HepG2 (cell line): ENCODE measurements around the gene ARAP1. TPM values are rescaled to one million over a fixed set of nuclear protein-coding genes. Genes with fewer than 3 reads are reported as not detected.

Source experiments
- ATAC-seq: fragments of 200-7000 bp; cut with Tn5 transposase; 3 replicates; pipeline ENCODE4 v1.9.1; 2020; ENCODE audit warnings: mild to moderate bottlenecking, moderate library complexity
- BruUV-seq: library from RNA; stranded (reverse); fragments of 400-500 nt; replicated peaks from 2 replicates; lab custom pipeline; 2021; lab: Mats Ljungman, UMichigan
- CTCF ChIA-PET: fragments of 300-600 bp; formaldehyde crosslinking; extraction: SDS; loops from one replicate; lab custom pipeline; 2021; ENCODE audit warnings: low total read pairs, inconsistent platforms, low intra/inter-chr PET ratio; lab: Yijun Ruan, JAX
- POLR2A ChIA-PET: fragments of 350-600 bp; sonication (Branson Sonifier 250); formaldehyde crosslinking; loops from one replicate; lab custom pipeline; 2020; ENCODE audit warnings: antibody characterized with exemption, inconsistent platforms; lab: Yijun Ruan, JAX
- DNase-seq: peaks from one replicate; pipeline ENCODE4 v3.0.0-alpha.2; 2015; ENCODE audit warnings: low spot score
- FAIRE-seq: peaks from 3 replicates; lab custom pipeline; 2011; peaks lifted over from hg19 to GRCh38; lab: Jason Lieb, UNC
- H2AFZ ChIP-seq: one replicate; pipeline ENCODE4 v1.6.1; 2011; ENCODE audit warnings: low read length, inconsistent platforms
- H3K27ac ChIP-seq: fragments of 300-600 bp; 3 replicates; pipeline ENCODE4 v1.8.0; 2011; ENCODE audit warnings: mixed run types, mild to moderate bottlenecking, mixed read lengths, low read length, inconsistent platforms; ENCODE audit not compliant: insufficient read depth; ENCODE audit errors: extremely low read length
- H3K27me3 ChIP-seq, 2 experiments: fragments of 200-600 bp in 1 of 2; 2 replicates in 1 of 2; 3 replicates in 1 of 2; pipeline versions ENCODE4 v1.6.0 to v1.8.0; 2011; ENCODE audit warnings: low read length in 2 of 2, mild to moderate bottlenecking in 2 of 2, moderate library complexity in 2 of 2, inconsistent platforms in 1 of 2; ENCODE audit not compliant: insufficient read depth in 2 of 2, control insufficient read depth in 1 of 2
- H3K36me3 ChIP-seq, 2 experiments: fragments of 200-600 bp in 1 of 2; replicated peaks in 1 of 2; 2 replicates in 1 of 2; 3 replicates in 1 of 2; pipeline versions ENCODE4 v1.5.1 to v1.8.0; 2011; ENCODE audit warnings: low read length in 2 of 2, inconsistent platforms in 1 of 2; ENCODE audit not compliant: insufficient read depth in 2 of 2, control insufficient read depth in 1 of 2
- H3K4me1 ChIP-seq: 2 replicates; pipeline ENCODE4 v1.5.1; 2012; ENCODE audit warnings: low read length, inconsistent platforms; ENCODE audit not compliant: insufficient read depth
- H3K4me2 ChIP-seq: 2 replicates; pipeline ENCODE4 v1.6.0; 2011; ENCODE audit warnings: low read depth, low read length, inconsistent platforms
- H3K4me3 ChIP-seq, 3 experiments: fragments of 200-600 bp in 1 of 3; sonication (generic), shearing (Covaris generic) in 1 of 3; replicated peaks in 1 of 3; 2 replicates each; pipeline ENCODE4 v1.5.1; 2011 to 2016; ENCODE audit warnings: low read length in 3 of 3, inconsistent platforms in 2 of 3, low read depth in 2 of 3, mild to moderate bottlenecking in 2 of 3, control low read depth in 1 of 3, mixed read lengths in 1 of 3; ENCODE audit not compliant: insufficient read depth in 1 of 3
- H3K79me2 ChIP-seq: one replicate; pipeline ENCODE4 v1.6.1; 2011; ENCODE audit warnings: low read length, inconsistent platforms; ENCODE audit not compliant: insufficient read depth
- H3K9ac ChIP-seq: 2 replicates; pipeline ENCODE4 v1.6.0; 2011; ENCODE audit warnings: mild to moderate bottlenecking, low read depth, low read length, inconsistent platforms; ENCODE audit not compliant: insufficient read depth
- H3K9me3 ChIP-seq: 2 replicates; pipeline ENCODE4 v1.5.1; 2012; ENCODE audit warnings: mild to moderate bottlenecking, low read length
- H4K20me1 ChIP-seq: 2 replicates; pipeline ENCODE4 v1.6.0; 2011; ENCODE audit warnings: inconsistent platforms, mild to moderate bottlenecking, low read length, moderate library complexity; ENCODE audit not compliant: insufficient read depth
- CEBPB ChIP-seq: IDR thresholded peaks from 2 replicates; pipeline ENCODE4 v1.6.1; 2011; ENCODE audit warnings: low read depth, low read length, improper control_type of control experiment, borderline replicate concordance
- CEBPG ChIP-seq: IDR thresholded peaks from 2 replicates; pipeline ENCODE4 v1.6.1; 2016
- FOXA1 ChIP-seq, 2 experiments: fragments of 450-650 bp in 1 of 2; sonication (generic) in 1 of 2; formaldehyde crosslinking in 1 of 2; IDR thresholded peaks; 2 replicates each; pipeline versions ENCODE4 v1.4.0 to v1.6.1; 2016 to 2020; ENCODE audit warnings: missing genetic modification reagents in 1 of 2
- FOXA3 ChIP-seq: IDR thresholded peaks from 2 replicates; pipeline ENCODE4 v1.6.1; 2016; ENCODE audit warnings: missing genetic modification reagents, missing compliant biosample characterization
- LBX2 ChIP-seq: sonication (generic); formaldehyde crosslinking; IDR thresholded peaks from 2 replicates; pipeline ENCODE4 v1.5.0; 2020; ENCODE audit warnings: missing genetic modification reagents, mild to moderate bottlenecking, borderline replicate concordance
- MXD1 ChIP-seq: sonication (generic); formaldehyde crosslinking; IDR thresholded peaks from 2 replicates; pipeline ENCODE4 v1.4.0; 2020; ENCODE audit warnings: mild to moderate bottlenecking, missing genetic modification reagents
- NONO ChIP-seq, 2 experiments: fragments of 450-650 bp in 1 of 2; sonication (generic) in 1 of 2; formaldehyde crosslinking in 1 of 2; IDR thresholded peaks in 1 of 2; conservative IDR thresholded peaks in 1 of 2; 2 replicates each; pipeline versions ENCODE4 v1.6.1 to v1.8.0; 2017 to 2022; ENCODE audit warnings: mild to moderate bottlenecking in 1 of 2, missing genetic modification reagents in 1 of 2, moderate library complexity in 1 of 2
- RFXANK ChIP-seq: IDR thresholded peaks from 2 replicates; pipeline ENCODE4 v1.6.1; 2016
- SAP130 ChIP-seq: IDR thresholded peaks from 2 replicates; pipeline ENCODE4 v1.6.1; 2016; ENCODE audit warnings: low read depth
- SP5 ChIP-seq: IDR thresholded peaks from 2 replicates; pipeline ENCODE4 v1.6.1; 2016; ENCODE audit warnings: low read depth, borderline replicate concordance
- ZBTB7A ChIP-seq: sonication (generic); formaldehyde crosslinking; IDR thresholded peaks from 2 replicates; pipeline ENCODE4 v1.8.0; 2022; ENCODE audit warnings: mild to moderate bottlenecking, missing genetic modification reagents
- ZNF205 ChIP-seq: IDR thresholded peaks from 2 replicates; pipeline ENCODE4 v1.6.1; 2018; ENCODE audit warnings: missing biosample characterization, missing genetic modification reagents
- ZNF343 ChIP-seq: sonication (generic); formaldehyde crosslinking; IDR thresholded peaks from 2 replicates; pipeline ENCODE4 v1.4.0; 2020; ENCODE audit warnings: mild to moderate bottlenecking, missing genetic modification reagents
- ZNF768 ChIP-seq: sonication (generic); formaldehyde crosslinking; IDR thresholded peaks from 2 replicates; pipeline ENCODE4 v1.4.0; 2020; ENCODE audit warnings: missing genetic modification reagents
- ZNF839 ChIP-seq: sonication (generic); formaldehyde crosslinking; IDR thresholded peaks from 2 replicates; pipeline ENCODE4 v1.4.0; 2020; ENCODE audit warnings: missing genetic modification reagents, mild to moderate bottlenecking, borderline replicate concordance
- WGBS: methylation state at CpG from one replicate; pipeline ENCODE4 v1.1.6; 2017; ENCODE audit warnings: low lambda C conversion rate; 5-methylcytosine and 5-hydroxymethylcytosine counted together
- in situ Hi-C: cut with HindIII; loops from 2 replicates; pipeline ENCODE4 v1.10.0; 2017; ENCODE audit warnings: low pct_unique_long_range_greater_than_20kb; ENCODE audit not compliant: extremely low pct_ligation_motif_present
- intact Hi-C: fragments of 100-400 bp; cut with micrococcal nuclease; formaldehyde crosslinking; loops from one replicate; pipeline ENCODE4 v1.10.0; 2022; ENCODE audit not compliant: unreplicated experiment
- polyA plus RNA-seq, 8 experiments: library from polyadenylated mRNA; depleted of rRNA in 3 of 8; stranded (reverse) in 7 of 8; unstranded in 1 of 8; fragments of >200 nt; fragmentation: Illumina TruSeq in 4 of 8; extraction: Trizol in 4 of 8; gene quantifications; 2 replicates each; pipeline versions ENCODE4 v1.2.1 to v1.2.3, GENCODE V29; 2011 to 2016; ENCODE audit warnings: low read depth in 4 of 8, missing spikeins in 1 of 8, mixed read lengths in 1 of 8; ENCODE audit not compliant: insufficient read depth in 1 of 8
- total RNA-seq, 5 experiments: library from RNA; depleted of rRNA; stranded (reverse); fragments of >200 nt; fragmentation: Illumina TruSeq; extraction: Trizol; gene quantifications; 2 replicates each; pipeline ENCODE4 v1.2.3, GENCODE V29; 2016; ENCODE audit warnings: low read depth in 1 of 5
- TF ChIP-seq, protein P1 (sequence below): sonication (generic); formaldehyde crosslinking; IDR thresholded peaks from 2 replicates; pipeline ENCODE4 v1.4.0; 2020; ENCODE audit warnings: missing genetic modification reagents, mild to moderate bottlenecking, borderline replicate concordance

Gene ARAP1
- total and polyA plus RNA-seq, 2 of the 13 experiments (the other 11 are each of a cell fraction or from before 2014, with no cell fraction given), result 43.2 to 55.5 TPM

DNA sequence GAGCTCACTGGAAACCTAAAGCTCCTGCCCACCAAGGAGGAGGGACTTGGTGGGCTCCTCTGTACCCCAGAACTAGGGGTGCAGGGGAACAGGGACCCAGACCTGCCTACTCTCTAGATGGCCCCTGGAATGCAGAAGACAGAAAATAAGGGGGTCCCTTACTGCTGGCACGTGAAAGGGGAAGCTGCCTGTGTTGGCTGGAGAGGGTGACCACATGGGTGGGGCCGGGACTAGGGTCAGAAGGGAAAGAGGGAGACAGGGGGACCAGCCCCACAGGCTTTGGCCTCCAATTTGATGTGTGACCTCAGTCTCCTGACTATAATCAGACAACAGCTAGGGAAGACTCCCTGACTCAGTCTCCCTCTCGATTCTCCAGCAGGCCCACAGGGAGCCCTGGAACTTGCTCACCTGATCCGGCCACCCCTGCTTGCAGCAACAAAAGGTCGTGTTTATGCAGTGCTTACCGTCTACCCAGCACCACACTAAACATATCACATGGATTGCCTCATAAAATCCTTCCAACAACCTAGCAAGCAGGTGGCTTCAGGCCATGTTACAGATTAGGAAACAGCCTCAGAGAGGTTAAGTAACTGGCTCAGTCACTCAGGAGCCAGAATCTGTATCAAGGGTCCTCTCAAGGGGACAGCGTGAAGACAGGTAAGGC is 10.2 kb downstream of the ARAP1 start:
- peak; percentile 20 for ATAC-seq

DNA sequence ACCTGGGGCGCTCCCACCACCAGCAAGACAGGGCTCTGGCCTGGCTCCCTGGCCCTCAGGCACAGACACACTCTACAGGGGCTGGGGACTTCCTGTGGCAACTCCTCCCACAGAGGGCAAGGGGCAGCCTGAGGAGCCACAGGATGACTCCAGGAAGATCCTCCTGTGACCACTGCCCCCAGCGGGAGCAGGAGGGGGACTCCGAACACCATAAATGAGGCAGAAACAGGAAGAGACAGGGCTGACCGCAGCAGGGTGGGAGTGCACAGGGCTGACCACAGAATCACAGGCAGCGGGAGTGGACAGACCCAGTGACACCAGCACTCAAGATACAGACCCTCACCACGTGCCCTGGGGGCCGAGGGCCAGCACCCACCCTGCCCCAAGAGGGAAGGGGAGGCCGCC is 10.8 kb downstream of the ARAP1 start:
- Histone ChIP-seq H4K20me1 (peaks cover 3% of the 10 kb centered on the region; the same call in 1 of the 2 replicates), H3K4me1 (peaks cover 71% of the 10 kb centered on the region), H3K79me2 (peaks cover 89% of the 10 kb centered on the region), H3K27ac (peak overlapping the region; percentile 59), H3K27me3 (no peaks in the 10 kb centered on the region), H3K4me3 (peak overlapping the region in 1 of 3 experiments; percentile 37; a peak in 2 of 6 replicates), H3K4me2 (peak overlapping the region; percentile 56), H3K36me3 (peaks cover 5 to 40% of the 10 kb centered on the region in 2 experiments; a peak in 4 of 5 replicates), H2AFZ (no peak overlapping the region), H3K9me3 (no peaks in the 10 kb centered on the region), H3K9ac (peak overlapping the region; percentile 56)
- WGBS, result 44% methylated on average over 4 of the region's 8 CpGs
- ATAC-seq, result peak; percentile 79
- ChIA-PET POLR2A (no interaction called here), CTCF (interaction anchor here (0.7 kb wide), 1 partner anchor 16 kb away, joined by 3 read pairs; no protein-coding TSS in a partner anchor)
- peak; percentile 43 for FAIRE-seq
- in situ Hi-C loops (no loop called here), intact Hi-C loops (no loop called here)
- no TSS peak for BruUV-seq
- peak; percentile 56 for DNase-seq
- TF ChIP-seq, protein P1, sequence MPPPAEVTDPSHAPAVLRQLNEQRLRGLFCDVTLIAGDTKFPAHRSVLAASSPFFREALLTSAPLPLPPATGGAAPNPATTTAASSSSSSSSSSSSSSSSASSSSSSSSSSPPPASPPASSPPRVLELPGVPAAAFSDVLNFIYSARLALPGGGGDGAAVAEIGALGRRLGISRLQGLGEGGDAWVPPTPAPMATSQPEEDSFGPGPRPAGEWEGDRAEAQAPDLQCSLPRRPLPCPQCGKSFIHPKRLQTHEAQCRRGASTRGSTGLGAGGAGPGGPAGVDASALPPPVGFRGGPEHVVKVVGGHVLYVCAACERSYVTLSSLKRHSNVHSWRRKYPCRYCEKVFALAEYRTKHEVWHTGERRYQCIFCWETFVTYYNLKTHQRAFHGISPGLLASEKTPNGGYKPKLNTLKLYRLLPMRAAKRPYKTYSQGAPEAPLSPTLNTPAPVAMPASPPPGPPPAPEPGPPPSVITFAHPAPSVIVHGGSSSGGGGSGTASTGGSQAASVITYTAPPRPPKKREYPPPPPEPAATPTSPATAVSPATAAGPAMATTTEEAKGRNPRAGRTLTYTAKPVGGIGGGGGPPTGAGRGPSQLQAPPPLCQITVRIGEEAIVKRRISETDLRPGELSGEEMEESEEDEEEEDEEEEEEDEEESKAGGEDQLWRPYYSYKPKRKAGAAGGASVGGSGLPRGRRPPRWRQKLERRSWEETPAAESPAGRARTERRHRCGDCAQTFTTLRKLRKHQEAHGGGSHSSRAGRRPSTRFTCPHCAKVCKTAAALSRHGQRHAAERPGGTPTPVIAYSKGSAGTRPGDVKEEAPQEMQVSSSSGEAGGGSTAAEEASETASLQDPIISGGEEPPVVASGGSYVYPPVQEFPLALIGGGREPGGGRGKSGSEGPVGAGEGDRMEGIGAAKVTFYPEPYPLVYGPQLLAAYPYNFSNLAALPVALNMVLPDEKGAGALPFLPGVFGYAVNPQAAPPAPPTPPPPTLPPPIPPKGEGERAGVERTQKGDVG (CRISPR knock-in tag), result no peak
- TF ChIP-seq SAP130 (CRISPR knock-in tag) (peak; percentile 22; the same call in 1 of the 2 replicates), SP5 (CRISPR knock-in tag) (peak; percentile 48; the same call in 1 of the 2 replicates), ZBTB7A (0 out of 2 replicates have a peak, but pooled peaks have one; percentile 28), ZNF343 (no peak), NONO (IDR thresholded peaks at IDR 0.05) (no peak), NONO (CRISPR knock-in tag; conservative IDR thresholded peaks at IDR 0.05) (0 out of 2 replicates have a peak, but pooled peaks have one; percentile 45), MXD1 (0 out of 2 replicates have a peak, but pooled peaks have one; percentile 45)

More for the DNA sequence above, 10.2 kb downstream of the ARAP1 start:
- POLR2A ChIA-PET, result no interaction called here
- H3K36me3 ChIP-seq, result peaks cover 4 to 40% of the 10 kb centered on the region in 2 experiments; a peak in 4 of 5 replicates
- WGBS, result 51% methylated on average over 6 of the region's 7 CpGs
- H3K4me3 ChIP-seq, result peak overlapping the region in 1 of 3 experiments; percentile 37; a peak in 2 of 6 replicates
- peak overlapping the region; percentile 56 for H3K9ac ChIP-seq
- H3K27me3 ChIP-seq, result no peaks in the 10 kb centered on the region
- H3K4me2 ChIP-seq, result peak overlapping the region; percentile 56
- BruUV-seq, result no TSS peak
- H3K79me2 ChIP-seq, result peaks cover 89% of the 10 kb centered on the region
- CTCF ChIA-PET, result interaction anchor here (0.7 kb wide), 1 partner anchor 16 kb away, joined by 3 read pairs; no protein-coding TSS in a partner anchor
- H2AFZ ChIP-seq, result no peak overlapping the region
- DNase-seq, result no peak
- H3K9me3 ChIP-seq, result no peaks in the 10 kb centered on the region
- intact Hi-C loops (no loop called here), in situ Hi-C loops (no loop called here)
- TF ChIP-seq CEBPG (peak; percentile 55), ZNF768 (peak; percentile 34; the same call in 1 of the 2 replicates), ZNF839 (CRISPR knock-in tag) (no peak), FOXA3 (0 out of 2 replicates have a peak, but pooled peaks have one; percentile 18), CEBPB (peak; percentile 67), RFXANK (CRISPR knock-in tag) (no peak), FOXA1 (IDR thresholded peaks at IDR 0.05) (no peak), FOXA1 (CRISPR knock-in tag; IDR thresholded peaks at IDR 0.05) (peak; percentile 42; the same call in 1 of the 2 replicates), ZNF205 (CRISPR knock-in tag) (0 out of 2 replicates have a peak, but pooled peaks have one; percentile 45), LBX2 (CRISPR knock-in tag) (no peak)
- no peak for FAIRE-seq
- H4K20me1 ChIP-seq, result peaks cover 3% of the 10 kb centered on the region; the same call in 1 of the 2 replicates
- H3K4me1 ChIP-seq, result peaks cover 71% of the 10 kb centered on the region
- peak overlapping the region; percentile 59 for H3K27ac ChIP-seq
